HG02763 (cell line): ENCODE measurements around the gene AMDHD1.
A peak's percentile ranks its signal among the peaks of the same experiment; 100 is the strongest.

Source experiments
- ATAC-seq: cut with Tn5 transposase; IDR thresholded peaks from one replicate; pipeline ENCODE4 v1.9.1; 2021; ENCODE audit warnings: mild to moderate bottlenecking, moderate library complexity; ENCODE audit not compliant: unreplicated experiment

The AMDHD1 gene

GRCh38 chr12:95993907-95994306, 50.8 kb downstream of the AMDHD1 start:
- ATAC-seq = no peak

GRCh38 chr12:95994476-95994875, 51.3 kb downstream of the AMDHD1 start:
- ATAC-seq = no peak

GRCh38 chr12:95995238-95996031, 52.3 kb downstream of the AMDHD1 start:
- ATAC-seq = no peak

GRCh38 chr12:95996034-95996658, 53.0 kb downstream of the AMDHD1 start, which contains the start of gene HAL:
Gene HAL, minus strand, starts transcription at chr12:95996344. Its CDS starts 434 bp downstream, at chr12:95995910.
- no peak for ATAC-seq

- no peak for ATAC-seq
Observed at GRCh38 chr12:95997276-95997675, 54.1 kb downstream of the AMDHD1 start.

- ATAC-seq = no peak
Observed at GRCh38 chr12:95997911-95998510, 54.9 kb downstream of the AMDHD1 start.

- ATAC-seq = peak; percentile 84
Observed at GRCh38 chr12:95998611-95999286, 55.6 kb downstream of the AMDHD1 start.

- ATAC-seq = no peak
Observed at GRCh38 chr12:95999484-95999883, 56.4 kb downstream of the AMDHD1 start.

- no peak for ATAC-seq
Observed at GRCh38 chr12:96000858-96001257, 57.7 kb downstream of the AMDHD1 start.

GRCh38 chr12:96006727-96007126, 63.6 kb downstream of the AMDHD1 start:
- ATAC-seq = no peak

- no peak for ATAC-seq
Observed at GRCh38 chr12:96007729-96008128, 64.6 kb downstream of the AMDHD1 start.

GRCh38 chr12:96014943-96015599, 71.9 kb downstream of the AMDHD1 start:
- ATAC-seq = no peak

GRCh38 chr12:96015672-96016071, 72.5 kb downstream of the AMDHD1 start:
- ATAC-seq = no peak
